HEK293 (cell line): Measurements from ENCODE around the gene PCDHGB2.
"Not testable (repeated sequence)": the region's sequence is repeated elsewhere in the genome, so short reads cannot be mapped to it uniquely, and the experiment has no call there.

Experiments
- CTCF ChIA-PET: fragments of 350-600 bp; formaldehyde crosslinking; extraction: SDS; loops from one replicate; lab custom pipeline; 2021; ENCODE audit warnings: antibody characterized with exemption; lab: Yijun Ruan, JAX
- POLR2A ChIA-PET: fragments of 300-600 bp; formaldehyde crosslinking; extraction: SDS; loops from one replicate; lab custom pipeline; 2020; ENCODE audit warnings: antibody characterized with exemption, inconsistent platforms; lab: Yijun Ruan, JAX
- H3K27ac ChIP-seq: fragments of 200-500 bp; sonication (Bioruptor generic); 2 replicates; pipeline ENCODE4 v1.5.1; 2014; ENCODE audit warnings: low read depth, low read length, control low read depth, inconsistent platforms; ENCODE audit errors: extremely low read depth
- H3K36me3 ChIP-seq, 2 experiments: fragments of 200-500 bp in 1 of 2; sonication (Bioruptor generic) in 1 of 2; 1 replicate in 1 of 2; 2 replicates in 1 of 2; pipeline ENCODE4 v1.5.1; 2014 to 2017; ENCODE audit warnings: inconsistent platforms in 2 of 2, low read length in 2 of 2; ENCODE audit not compliant: control insufficient read depth in 2 of 2, insufficient read depth in 1 of 2
- H3K4me1 ChIP-seq: fragments of 200-500 bp; sonication (Bioruptor generic); 2 replicates; pipeline ENCODE4 v1.5.1; 2014; ENCODE audit warnings: mild to moderate bottlenecking, low read length, inconsistent platforms; ENCODE audit not compliant: control insufficient read depth, insufficient read depth
- H3K4me3 ChIP-seq: 2 replicates; pipeline ENCODE4 v1.5.1; 2011; ENCODE audit warnings: low read depth, mild to moderate bottlenecking, control low read depth, low read length, moderate library complexity
- H3K9me3 ChIP-seq: fragments of 200-500 bp; sonication (Bioruptor generic); 2 replicates; pipeline ENCODE4 v1.5.1; 2014; ENCODE audit warnings: low read depth, low read length, inconsistent platforms; ENCODE audit not compliant: control insufficient read depth, insufficient read depth
- IKZF3 ChIP-seq: fragments of 450-650 bp; IDR thresholded peaks from 2 replicates; pipeline ENCODE4 v1.5.0; 2018; ENCODE audit warnings: missing biosample characterization, mild to moderate bottlenecking, missing genetic modification characterization, moderate library complexity
- ZBTB48 ChIP-seq: fragments of 450-650 bp; formaldehyde crosslinking; IDR thresholded peaks from 2 replicates; pipeline ENCODE4 v1.5.1; 2016; ENCODE audit warnings: missing biosample characterization, missing genetic modification characterization
- ZFHX2 ChIP-seq: fragments of 450-650 bp; formaldehyde crosslinking; conservative IDR thresholded peaks from 2 replicates; pipeline ENCODE4 v1.5.1; 2016; ENCODE audit warnings: missing biosample characterization, missing genetic modification characterization
- ZNF155 ChIP-seq: fragments of 450-650 bp; formaldehyde crosslinking; IDR thresholded peaks from 2 replicates; pipeline ENCODE4 v1.5.1; 2016; ENCODE audit warnings: missing biosample characterization, missing genetic modification characterization
- ZNF521 ChIP-seq: fragments of 450-650 bp; formaldehyde crosslinking; IDR thresholded peaks from 2 replicates; pipeline ENCODE4 v1.5.1; 2017; ENCODE audit warnings: missing biosample characterization, mild to moderate bottlenecking, missing genetic modification characterization
- ZNF670 ChIP-seq: fragments of 450-650 bp; formaldehyde crosslinking; IDR thresholded peaks from 2 replicates; pipeline ENCODE4 v1.5.1; 2016; ENCODE audit warnings: missing biosample characterization, missing genetic modification characterization, low read depth
- ZNF776 ChIP-seq: fragments of 450-650 bp; formaldehyde crosslinking; IDR thresholded peaks from 2 replicates; pipeline ENCODE4 v1.5.0; 2017; ENCODE audit warnings: missing biosample characterization, missing genetic modification characterization, borderline replicate concordance
- TF ChIP-seq, protein P1 (sequence below): fragments of 450-650 bp; IDR thresholded peaks from 2 replicates; pipeline ENCODE4 v1.5.1; 2018; ENCODE audit warnings: missing biosample characterization, mild to moderate bottlenecking, missing genetic modification characterization
- TF ChIP-seq, protein P2 (sequence below): fragments of 450-650 bp; formaldehyde crosslinking; IDR thresholded peaks from 2 replicates; pipeline ENCODE4 v1.5.1; 2016; ENCODE audit warnings: missing biosample characterization, missing genetic modification characterization
- TF ChIP-seq, protein P3 (sequence below): fragments of 450-650 bp; formaldehyde crosslinking; IDR thresholded peaks from 2 replicates; pipeline ENCODE4 v1.5.1; 2016; ENCODE audit warnings: missing biosample characterization, missing genetic modification characterization

The PCDHGB2 gene

DNA sequence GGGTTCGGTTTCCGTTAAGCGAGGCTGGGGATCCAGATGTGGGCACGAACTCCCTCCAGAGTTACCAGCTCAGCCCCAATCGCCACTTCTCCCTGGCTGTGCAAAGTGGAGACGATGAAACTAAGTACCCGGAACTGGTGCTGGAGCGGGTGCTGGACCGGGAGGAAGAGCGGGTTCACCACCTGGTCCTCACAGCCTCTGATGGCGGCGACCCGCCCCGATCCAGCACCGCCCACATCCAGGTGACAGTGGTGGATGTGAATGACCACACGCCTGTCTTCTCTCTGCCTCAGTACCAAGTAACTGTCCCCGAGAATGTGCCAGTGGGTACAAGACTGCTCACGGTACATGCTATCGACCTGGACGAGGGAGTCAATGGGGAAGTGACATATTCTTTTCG, 23.6 kb downstream of the PCDHGB2 start:
- Histone ChIP-seq H3K27ac (no peak overlapping the region), H3K4me1 (no peaks in the 10 kb centered on the region), H3K4me3 (no peak overlapping the region), H3K36me3 (no peaks in the 10 kb centered on the region), H3K9me3 (no peaks in the 10 kb centered on the region)
- TF ChIP-seq IKZF3 (no peak), ZNF155 (tag by site-specific recombination) (no peak), ZNF521 (tag by site-specific recombination) (no peak)
- TF ChIP-seq, protein P1, sequence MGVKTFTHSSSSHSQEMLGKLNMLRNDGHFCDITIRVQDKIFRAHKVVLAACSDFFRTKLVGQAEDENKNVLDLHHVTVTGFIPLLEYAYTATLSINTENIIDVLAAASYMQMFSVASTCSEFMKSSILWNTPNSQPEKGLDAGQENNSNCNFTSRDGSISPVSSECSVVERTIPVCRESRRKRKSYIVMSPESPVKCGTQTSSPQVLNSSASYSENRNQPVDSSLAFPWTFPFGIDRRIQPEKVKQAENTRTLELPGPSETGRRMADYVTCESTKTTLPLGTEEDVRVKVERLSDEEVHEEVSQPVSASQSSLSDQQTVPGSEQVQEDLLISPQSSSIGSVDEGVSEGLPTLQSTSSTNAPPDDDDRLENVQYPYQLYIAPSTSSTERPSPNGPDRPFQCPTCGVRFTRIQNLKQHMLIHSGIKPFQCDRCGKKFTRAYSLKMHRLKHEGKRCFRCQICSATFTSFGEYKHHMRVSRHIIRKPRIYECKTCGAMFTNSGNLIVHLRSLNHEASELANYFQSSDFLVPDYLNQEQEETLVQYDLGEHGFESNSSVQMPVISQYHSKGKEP (tag by site-specific recombination): no peak
- POLR2A ChIA-PET: no interaction called here
- CTCF ChIA-PET: interaction anchor here (0.7 to 1.7 kb wide), 6 partner anchors 9 to 181 kb away, joined by 3 to 8 read pairs (median 4); partner anchors contain the start of genes PCDHGA8 and PCDHGB5

DNA sequence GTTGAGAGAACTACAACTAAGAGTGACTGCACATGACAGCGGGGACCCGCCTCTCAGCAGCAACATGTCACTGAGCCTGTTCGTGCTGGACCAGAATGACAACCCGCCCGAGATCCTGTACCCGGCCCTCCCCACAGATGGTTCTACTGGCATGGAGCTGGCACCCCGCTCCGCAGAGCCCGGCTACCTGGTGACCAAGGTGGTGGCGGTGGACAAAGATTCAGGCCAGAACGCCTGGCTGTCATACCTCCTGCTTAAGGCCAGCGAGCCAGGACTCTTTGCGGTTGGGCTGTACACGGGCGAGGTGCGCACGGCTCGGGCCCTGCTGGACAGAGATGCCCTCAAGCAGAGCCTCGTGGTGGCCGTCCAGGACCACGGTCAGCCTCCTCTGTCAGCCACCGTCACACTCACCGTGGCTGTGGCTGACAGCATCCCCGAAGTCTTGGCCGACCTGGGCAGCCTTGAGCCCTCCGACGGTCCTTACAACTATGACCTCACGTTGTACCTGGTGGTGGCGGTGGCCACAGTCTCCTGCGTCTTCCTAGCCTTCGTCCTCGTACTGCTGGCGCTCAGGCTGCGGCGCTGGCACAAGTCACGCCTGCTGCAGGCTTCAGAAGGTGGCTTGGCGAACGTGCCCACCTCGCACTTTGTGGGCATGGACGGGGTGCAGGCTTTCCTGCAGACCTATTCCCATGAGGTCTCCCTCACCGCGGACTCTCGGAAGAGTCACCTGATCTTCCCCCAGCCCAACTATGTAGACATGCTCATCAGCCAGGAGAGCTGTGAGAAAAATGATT, 24.9 kb downstream of the PCDHGB2 start:
- CTCF ChIA-PET: no interaction called here

DNA sequence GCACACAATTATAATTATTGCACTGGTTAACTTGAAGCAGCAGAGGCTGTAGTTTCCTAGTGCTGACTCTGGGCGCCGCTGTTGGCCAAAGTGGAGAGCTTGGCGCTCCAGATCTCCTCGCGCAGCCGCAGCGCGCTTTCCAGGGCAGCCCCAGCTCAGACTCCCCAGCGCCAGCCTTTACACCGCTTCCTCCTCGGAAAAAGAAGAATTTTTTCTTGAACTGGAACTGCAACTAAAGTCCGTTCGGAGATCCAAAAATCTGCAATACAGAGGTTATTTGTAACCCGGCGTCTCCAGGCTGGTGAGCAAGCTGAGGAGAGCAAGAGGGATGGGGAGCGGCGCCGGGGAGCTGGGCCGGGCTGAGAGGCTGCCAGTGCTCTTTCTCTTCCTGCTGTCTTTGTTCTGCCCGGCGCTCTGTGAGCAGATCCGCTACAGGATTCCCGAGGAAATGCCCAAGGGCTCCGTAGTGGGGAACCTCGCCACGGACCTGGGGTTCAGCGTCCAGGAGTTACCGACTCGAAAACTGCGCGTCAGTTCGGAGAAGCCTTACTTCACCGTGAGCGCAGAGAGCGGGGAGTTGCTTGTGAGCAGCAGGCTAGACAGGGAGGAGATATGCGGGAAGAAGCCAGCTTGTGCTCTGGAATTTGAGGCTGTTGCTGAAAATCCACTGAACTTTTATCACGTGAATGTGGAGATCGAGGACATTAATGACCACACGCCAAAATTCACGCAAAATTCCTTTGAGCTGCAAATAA, 27.9 kb downstream of the PCDHGB2 start, which contains the start of gene PCDHGB4:
Gene PCDHGB4 (plus strand): TSS at position 142 of the 755 bp plus-strand sequence. CDS start 187 bp downstream, at position 329.
- H3K9me3 ChIP-seq, POLR2A ChIA-PET, H3K27ac ChIP-seq, H3K4me1 ChIP-seq, H3K4me3 ChIP-seq, H3K36me3 ChIP-seq: not testable (repeated sequence)
- CTCF ChIA-PET: interaction anchor here (0.6 to 2.0 kb wide), 5 partner anchors 9 to 176 kb away, joined by 3 to 5 read pairs (median 4); partner anchors contain the start of gene PCDHGB3

More for the DNA sequence above, 24.9 kb downstream of the PCDHGB2 start:
- H3K36me3 ChIP-seq: no peaks in the 10 kb centered on the region
- H3K4me3 ChIP-seq: no peak overlapping the region
- no peaks in the 10 kb centered on the region for H3K4me1 ChIP-seq
- POLR2A ChIA-PET: no interaction called here
- H3K27ac ChIP-seq: no peak overlapping the region
- no peaks in the 10 kb centered on the region for H3K9me3 ChIP-seq
- TF ChIP-seq ZBTB48: no peak
- TF ChIP-seq ZNF776 (tag by site-specific recombination): no peak
- no peak for TF ChIP-seq ZNF670 (tag by site-specific recombination)
- TF ChIP-seq, protein P2, sequence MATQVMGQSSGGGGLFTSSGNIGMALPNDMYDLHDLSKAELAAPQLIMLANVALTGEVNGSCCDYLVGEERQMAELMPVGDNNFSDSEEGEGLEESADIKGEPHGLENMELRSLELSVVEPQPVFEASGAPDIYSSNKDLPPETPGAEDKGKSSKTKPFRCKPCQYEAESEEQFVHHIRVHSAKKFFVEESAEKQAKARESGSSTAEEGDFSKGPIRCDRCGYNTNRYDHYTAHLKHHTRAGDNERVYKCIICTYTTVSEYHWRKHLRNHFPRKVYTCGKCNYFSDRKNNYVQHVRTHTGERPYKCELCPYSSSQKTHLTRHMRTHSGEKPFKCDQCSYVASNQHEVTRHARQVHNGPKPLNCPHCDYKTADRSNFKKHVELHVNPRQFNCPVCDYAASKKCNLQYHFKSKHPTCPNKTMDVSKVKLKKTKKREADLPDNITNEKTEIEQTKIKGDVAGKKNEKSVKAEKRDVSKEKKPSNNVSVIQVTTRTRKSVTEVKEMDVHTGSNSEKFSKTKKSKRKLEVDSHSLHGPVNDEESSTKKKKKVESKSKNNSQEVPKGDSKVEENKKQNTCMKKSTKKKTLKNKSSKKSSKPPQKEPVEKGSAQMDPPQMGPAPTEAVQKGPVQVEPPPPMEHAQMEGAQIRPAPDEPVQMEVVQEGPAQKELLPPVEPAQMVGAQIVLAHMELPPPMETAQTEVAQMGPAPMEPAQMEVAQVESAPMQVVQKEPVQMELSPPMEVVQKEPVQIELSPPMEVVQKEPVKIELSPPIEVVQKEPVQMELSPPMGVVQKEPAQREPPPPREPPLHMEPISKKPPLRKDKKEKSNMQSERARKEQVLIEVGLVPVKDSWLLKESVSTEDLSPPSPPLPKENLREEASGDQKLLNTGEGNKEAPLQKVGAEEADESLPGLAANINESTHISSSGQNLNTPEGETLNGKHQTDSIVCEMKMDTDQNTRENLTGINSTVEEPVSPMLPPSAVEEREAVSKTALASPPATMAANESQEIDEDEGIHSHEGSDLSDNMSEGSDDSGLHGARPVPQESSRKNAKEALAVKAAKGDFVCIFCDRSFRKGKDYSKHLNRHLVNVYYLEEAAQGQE (tag by site-specific recombination): peak; percentile 64; the same call in 1 of the 2 replicates
- TF ChIP-seq, protein P3, sequence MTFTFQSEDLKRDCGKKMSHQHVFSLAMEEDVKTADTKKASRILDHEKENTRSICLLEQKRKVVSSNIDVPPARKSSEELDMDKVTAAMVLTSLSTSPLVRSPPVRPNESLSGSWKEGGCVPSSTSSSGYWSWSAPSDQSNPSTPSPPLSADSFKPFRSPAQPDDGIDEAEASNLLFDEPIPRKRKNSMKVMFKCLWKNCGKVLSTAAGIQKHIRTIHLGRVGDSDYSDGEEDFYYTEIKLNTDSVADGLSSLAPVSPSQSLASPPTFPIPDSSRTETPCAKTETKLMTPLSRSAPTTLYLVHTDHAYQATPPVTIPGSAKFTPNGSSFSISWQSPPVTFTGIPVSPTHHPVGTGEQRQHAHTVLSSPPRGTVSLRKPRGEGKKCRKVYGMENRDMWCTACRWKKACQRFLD: no peak
- no peak for TF ChIP-seq ZFHX2 (tag by site-specific recombination)
- TF ChIP-seq, all 188 proteins: peak for 1
